ENCODE results near the gene LSG1.

The LSG1 gene

DNA sequence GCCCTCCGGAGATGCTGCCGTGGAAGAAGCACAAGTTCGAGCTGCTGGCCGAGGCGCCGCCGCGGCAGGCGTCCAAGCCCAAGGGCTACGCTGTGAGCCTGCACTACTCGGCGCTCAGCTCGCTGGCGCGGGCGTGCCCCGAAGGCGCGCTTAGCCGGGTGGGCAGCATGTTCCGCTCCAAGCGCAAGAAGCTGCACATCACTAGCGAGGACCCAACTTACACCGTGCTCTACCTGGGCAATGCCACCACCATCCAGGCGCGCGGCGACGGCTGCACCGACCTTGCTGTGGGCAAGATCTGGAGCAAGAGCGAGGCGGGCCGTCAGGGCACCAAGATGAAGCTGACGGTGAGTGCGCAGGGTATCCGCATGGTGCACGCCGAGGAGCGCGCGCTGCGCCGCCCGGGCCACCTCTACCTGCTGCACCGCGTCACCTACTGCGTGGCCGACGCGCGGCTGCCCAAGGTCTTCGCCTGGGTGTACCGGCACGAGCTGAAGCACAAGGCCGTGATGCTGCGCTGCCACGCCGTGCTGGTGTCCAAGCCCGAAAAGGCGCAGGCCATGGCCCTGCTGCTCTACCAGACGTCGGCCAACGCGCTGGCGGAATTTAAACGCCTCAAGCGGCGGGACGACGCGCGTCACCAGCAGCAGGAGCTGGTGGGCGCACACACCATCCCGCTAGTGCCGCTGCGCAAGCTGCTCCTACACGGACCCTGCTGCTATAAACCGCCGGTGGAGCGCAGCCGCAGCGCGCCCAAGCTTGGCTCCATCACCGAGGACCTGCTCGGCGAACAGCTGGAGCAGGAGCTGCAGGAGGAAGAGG, 15.0 kb upstream of the LSG1 start:
- DNase-seq: peak; percentile 38

DNA sequence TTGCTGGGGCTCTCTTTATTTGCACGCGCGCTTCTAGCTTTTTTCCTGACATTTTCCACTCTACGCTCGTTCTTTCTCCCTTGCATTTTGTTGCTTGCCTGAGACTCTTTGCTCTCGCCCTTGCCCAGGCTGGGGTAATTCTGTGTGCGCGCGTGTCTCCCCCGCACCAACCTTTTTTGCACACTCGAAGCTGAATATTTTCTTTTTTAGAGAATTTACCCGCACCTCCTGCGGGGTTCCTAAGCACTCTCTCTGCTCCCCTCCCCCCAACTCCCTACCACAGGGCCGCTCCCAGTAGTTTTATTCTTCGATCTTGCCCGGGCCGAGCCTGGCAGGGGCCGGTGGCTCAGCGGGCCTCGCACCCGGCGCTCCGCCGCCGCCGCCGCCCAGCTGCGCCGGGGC, 14.4 kb upstream of the LSG1 start:
- DNase-seq: no peak

DNA sequence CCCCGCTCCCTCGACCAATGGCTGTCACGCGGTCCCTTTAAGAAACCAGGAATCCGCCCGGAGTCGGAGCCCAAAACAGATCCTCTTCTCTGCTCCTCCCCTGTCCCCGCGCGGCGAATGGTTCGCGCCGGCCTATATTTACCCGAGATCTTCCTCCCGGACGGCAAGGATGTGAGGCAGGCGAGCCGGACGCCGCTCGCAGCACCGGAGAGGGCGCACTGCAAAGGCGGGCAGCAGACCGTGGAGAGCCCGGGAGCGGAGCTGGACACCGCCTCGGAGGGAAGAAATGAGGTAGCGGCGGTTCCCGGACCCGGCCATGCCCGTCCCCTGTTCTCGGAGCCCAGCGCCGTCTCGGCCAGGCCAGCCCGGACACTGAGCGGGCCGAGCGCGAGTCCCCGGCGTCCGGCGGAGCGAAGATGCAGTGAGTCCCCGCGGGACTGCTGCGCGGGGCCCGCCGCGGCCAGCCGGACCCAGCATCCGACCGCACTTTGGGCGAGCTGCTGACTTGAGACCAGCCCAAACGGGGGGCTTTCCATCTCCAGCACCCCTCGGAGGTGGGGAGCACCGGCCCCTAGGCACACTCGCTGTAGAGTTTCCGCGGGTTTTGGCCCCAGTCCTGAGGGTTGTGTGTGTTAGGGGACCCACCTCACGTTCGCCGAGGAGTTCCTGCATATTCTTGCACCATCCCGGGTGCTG, 13.9 kb upstream of the LSG1 start, which contains the start of gene FAM43A:
Gene FAM43A (plus strand): TSS at position 166 of the 696 bp plus-strand sequence. CDS start 944 bp downstream, outside the sequence.
- DNase-seq: peak; percentile 75

GRCh38 chr3:194685065-194685717, 13.2 kb upstream of the LSG1 start:
- DNase-seq: no peak

- no peak for DNase-seq
Measured at GRCh38 chr3:194683380-194683779, 11.4 kb upstream of the LSG1 start.

DNA sequence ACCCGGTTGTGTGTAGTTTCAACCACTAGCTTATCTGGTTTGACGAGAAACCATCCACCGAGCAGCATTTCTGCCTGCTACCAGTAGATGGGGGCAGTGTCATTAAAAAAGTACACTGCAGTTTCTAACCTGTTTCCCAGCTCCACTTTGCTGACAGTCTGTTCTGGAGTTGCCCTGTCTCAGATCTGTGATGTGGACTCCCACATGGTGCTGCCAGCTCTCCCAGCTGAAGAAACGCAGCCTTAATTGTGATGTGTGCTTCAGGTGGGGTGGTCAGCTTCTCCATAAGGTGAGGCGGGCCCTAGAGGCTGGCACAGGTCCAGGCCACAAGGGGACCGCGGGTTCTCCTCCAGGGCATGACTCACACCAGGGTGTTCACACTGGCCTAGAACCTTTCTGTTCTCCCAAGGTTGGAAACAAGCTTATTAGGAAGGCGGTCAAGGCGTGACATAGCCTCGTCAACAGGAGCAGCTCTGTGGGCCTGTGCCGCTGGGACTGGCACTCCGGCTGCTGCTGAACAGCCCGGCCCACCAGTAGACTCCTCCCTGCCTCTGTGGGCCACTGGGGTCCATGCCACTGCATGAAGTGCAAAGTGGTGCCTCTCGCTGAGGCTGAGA, 10.8 kb upstream of the LSG1 start:
- peak; percentile 65 for DNase-seq

DNA sequence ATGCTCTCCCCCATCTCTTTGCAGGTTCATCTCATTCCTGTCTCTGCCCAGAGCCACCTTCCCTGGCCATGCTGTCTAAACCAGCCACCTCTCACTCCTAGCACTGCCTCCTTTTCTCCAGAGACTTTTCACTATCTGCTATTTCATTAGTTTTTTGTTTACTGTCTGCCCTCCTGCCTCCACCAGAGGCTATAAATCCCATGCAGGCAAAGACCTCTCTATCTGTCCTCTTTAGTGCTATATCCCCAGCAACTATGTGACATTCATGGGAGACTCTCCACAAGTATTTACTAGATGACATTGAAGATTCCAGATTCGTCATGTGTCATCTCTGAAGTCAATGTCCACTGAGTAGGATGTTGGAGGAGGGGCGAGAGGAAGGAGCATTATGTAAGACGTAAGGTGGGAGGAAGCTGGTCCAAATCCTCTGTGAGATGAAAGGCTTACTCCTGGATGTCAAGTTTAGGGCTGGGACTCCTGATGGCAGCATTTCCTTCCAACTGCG, 10.2 kb upstream of the LSG1 start:
- no peak for DNase-seq

- no peak for DNase-seq
Measured at GRCh38 chr3:194680888-194681615, 9.1 kb upstream of the LSG1 start.

DNA sequence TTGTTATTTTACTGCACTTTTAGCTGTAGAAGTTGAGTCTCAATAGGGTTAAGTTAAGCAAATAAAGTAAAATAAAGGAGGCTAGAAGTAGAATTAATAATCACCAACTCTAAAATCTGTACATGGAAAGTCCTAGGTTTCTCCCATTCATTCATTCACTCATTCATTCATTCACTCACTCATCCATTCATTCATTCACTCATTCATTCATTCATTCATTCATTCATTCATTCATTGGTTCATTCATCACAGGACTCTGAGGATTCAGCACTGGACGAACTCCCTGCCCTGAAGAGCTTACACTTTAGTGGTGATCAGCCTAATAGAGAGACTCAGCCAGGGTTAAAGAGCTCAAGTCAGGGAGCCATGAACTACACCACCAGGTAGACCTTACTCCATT, 4.5 kb upstream of the LSG1 start:
- no peak for DNase-seq

DNA sequence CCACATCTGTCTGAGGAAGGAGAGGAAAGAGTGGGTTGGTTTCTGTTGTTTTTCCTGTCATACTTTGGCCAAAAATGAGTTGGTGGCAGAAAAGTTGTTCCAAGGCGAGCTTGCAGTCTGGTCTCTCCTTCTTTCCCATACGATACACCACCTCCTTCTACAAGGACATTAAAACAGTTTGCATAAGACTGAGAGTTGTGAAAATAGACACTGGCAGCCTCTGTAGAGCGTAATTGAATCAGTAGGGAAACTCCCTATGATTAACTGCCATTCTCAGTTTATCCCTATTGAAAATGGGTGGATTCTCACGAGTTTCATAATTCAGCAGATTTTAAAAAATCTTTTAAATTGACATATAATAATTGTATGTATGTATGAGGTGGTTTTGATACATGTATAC, 3.7 kb upstream of the LSG1 start:
- DNase-seq: no peak

GRCh38 chr3:194675081-194675640, 3.2 kb upstream of the LSG1 start:
- DNase-seq: peak; percentile 77

GRCh38 chr3:194673761-194674160, 1.8 kb upstream of the LSG1 start:
- DNase-seq: no peak

GRCh38 chr3:194672876-194673275, 885 bp upstream of the LSG1 start:
- no peak for DNase-seq

- DNase-seq: no peak
Measured at GRCh38 chr3:194671511-194671899, 486 bp downstream of the LSG1 start.

- no peak for DNase-seq
Measured at GRCh38 chr3:194667363-194667762, 4.6 kb downstream of the LSG1 start.

DNA sequence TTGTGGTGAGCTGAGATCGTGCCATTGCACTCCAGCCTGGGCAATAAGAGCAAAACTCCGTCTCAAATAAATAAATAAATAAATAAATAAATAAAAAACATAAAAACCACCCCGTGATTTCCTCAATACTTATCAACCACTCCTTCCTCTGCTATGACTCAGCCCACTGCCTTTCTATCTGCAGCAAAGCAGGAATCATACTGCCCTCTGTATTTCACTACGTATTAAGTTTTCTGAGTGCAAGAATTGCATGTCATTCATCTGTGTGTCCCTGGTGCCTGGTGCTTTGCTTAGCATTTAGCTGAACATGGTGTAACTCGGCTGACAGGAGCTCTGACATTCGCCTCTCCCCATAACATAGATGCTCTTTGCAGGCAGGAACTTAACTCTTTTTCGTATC, 7.1 kb downstream of the LSG1 start:
- no peak for DNase-seq

GRCh38 chr3:194661946-194662345, 10.0 kb downstream of the LSG1 start:
- no peak for DNase-seq

- no peak for DNase-seq
Measured at GRCh38 chr3:194661374-194661773, 10.6 kb downstream of the LSG1 start.

DNA sequence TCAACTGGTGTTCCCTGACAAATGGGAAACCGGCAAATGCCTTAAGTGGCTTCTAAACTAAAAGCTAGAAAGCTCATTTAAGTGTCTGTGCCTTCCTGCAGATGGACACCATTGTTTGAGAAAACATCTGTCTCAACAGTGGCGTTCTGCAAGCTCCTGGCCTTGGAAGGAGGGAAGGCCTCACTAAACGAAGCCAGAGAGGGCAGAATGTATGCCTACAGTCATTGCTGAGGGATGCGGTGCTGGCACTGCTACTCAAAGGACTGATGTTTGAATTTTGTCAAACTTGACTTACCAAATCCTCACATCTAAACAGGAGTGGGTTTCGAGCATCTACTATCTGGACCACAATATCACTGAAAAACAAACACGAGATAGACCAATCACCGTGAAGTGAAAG, 12.2 kb downstream of the LSG1 start:
- DNase-seq: no peak

DNA sequence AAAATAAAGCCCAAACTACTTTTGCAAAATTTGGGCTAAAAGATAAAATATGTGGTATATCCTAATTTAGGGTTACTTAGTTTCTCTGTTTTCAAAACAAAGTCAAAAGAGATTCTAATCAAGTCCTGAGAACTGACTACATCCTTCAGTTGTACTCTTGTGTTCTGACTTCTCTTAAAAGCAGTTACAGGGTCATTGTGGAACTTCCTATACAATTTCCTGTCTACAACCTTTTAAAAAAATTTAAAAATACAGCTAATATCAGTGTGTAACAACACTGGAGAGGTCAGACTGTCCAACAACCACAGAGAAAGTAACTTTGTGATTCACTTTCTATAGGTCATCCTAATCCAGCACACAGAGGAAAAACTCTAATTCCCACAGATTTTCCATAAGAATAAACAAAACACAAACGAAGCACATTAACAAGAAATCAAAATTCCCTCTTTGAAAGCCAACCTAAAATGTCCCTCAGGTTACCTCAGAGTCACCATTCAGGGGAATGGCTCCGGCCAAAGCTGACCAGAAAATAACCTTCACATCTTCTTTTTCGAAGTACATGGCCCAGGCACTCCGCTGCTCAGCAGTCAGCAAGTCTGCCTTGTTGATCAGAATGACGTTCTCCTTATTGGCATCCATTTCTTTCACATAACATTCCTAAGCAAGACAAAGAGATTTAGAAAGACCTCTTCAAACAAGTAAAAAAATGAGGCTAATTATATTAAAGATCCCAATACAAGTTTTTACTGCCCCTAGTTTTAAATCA, 13.3 kb downstream of the LSG1 start:
- no peak for DNase-seq

DNA sequence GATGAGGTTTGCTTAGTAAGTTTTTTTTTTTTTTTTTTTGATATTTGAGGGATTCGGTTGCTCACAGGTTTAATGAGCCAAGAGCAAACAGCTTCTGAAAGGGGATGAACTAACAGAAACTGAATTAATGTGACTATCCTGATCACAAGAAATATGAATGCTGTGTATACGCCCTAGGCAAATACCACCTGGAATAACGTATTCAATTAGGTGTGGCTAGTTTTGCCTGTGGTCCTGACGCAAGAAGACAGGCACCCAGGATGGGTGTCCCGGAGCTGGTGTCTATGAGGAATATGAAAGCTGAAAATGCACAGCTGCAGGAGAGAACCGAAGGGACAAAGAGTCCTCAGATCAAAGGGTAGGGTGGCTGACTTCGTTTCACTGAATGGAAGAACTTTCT, 14.6 kb downstream of the LSG1 start:
- no peak for DNase-seq
